C4-2B (cell line): ENCODE data around the gene TRIM15.
"Not testable (repeated sequence)": the region's sequence is repeated elsewhere in the genome, so short reads cannot be mapped to it uniquely, and the experiment has no call there.

Experiments used
- H3K27ac ChIP-seq: fragments of 450-650 bp; 2 replicates; pipeline ENCODE4 v1.5.1; 2017
- ZFX ChIP-seq: fragments of 450-650 bp; IDR thresholded peaks from 2 replicates; pipeline ENCODE4 v1.6.1; 2017
- TF ChIP-seq, protein P1 (sequence below): fragments of 450-650 bp; conservative IDR thresholded peaks from 2 replicates; pipeline ENCODE4 v1.5.1; 2017; ENCODE audit warnings: mild to moderate bottlenecking

TRIM15 gene

GRCh38 chr6:30211899-30212298 is 48.6 kb downstream of the TRIM15 start:
- TF ChIP-seq ZFX = no peak
- TF ChIP-seq, protein P1, sequence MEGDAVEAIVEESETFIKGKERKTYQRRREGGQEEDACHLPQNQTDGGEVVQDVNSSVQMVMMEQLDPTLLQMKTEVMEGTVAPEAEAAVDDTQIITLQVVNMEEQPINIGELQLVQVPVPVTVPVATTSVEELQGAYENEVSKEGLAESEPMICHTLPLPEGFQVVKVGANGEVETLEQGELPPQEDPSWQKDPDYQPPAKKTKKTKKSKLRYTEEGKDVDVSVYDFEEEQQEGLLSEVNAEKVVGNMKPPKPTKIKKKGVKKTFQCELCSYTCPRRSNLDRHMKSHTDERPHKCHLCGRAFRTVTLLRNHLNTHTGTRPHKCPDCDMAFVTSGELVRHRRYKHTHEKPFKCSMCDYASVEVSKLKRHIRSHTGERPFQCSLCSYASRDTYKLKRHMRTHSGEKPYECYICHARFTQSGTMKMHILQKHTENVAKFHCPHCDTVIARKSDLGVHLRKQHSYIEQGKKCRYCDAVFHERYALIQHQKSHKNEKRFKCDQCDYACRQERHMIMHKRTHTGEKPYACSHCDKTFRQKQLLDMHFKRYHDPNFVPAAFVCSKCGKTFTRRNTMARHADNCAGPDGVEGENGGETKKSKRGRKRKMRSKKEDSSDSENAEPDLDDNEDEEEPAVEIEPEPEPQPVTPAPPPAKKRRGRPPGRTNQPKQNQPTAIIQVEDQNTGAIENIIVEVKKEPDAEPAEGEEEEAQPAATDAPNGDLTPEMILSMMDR = no peak
- no peak overlapping the region for H3K27ac ChIP-seq

DNA sequence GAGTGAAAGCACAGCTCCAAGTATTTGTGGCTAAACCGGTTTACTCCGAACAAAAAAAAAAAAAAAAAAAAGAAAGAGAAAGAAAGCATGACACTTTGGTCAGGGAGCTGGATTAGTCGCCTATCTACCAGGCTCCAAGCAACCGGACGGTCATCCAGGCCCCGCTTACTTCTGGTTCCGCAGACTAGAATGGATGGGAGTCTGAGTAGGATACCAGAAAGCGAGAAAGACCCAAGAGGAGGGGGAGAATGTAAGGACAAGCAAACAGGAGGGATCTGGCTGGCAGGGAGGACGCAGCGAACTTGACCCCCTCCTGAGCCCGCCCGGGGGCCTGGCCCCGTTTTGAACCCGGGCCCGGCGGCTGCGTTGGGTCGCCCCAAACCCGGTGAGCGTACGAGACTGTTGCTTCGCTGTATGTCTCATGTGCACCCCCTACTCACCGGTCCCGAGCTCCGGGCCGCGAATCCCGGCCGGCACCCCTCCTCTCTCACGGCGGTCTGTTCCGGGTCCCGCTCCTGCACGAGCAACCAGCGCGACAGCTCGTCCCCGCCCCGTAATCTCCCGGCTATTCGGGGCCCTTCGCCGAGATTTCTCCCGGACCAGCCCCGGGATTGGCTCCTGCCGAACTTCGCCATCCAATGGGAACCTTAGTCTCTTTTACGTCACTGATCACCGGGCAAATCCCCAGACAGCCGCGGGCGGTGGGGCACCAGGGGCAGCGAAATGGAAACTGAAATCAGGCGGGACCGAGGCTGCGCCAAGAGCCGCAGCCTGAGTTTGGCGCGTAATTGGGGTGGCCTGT is 49.7 kb downstream of the TRIM15 start, which contains the start of gene TRIM26:
TRIM26 (minus strand) TSS at position 542 of the 802 bp plus-strand sequence. CDS start 14,303 bp downstream, outside the sequence.
- TF ChIP-seq, protein P1 = no peak
- TF ChIP-seq ZFX = peak; percentile 49
- peak within 1 kb of the TSS; percentile 93 for H3K27ac ChIP-seq

DNA sequence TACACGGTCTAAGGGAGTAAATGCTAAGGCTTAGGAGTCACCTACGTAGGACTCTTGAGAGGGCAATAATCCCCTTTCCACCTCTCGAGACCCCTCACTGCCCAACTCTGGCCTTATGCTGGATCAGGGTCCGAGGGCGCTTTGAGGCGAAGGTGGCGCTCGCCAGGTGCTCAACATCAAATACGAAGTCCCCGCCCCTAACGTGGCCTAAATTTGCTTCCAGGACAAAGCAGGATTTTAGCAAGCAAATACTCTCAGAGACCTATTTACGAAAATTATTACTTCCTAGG is 50.3 kb downstream of the TRIM15 start:
- H3K27ac ChIP-seq = peak overlapping the region; percentile 93
- TF ChIP-seq, protein P1 = no peak
- TF ChIP-seq ZFX = no peak

DNA sequence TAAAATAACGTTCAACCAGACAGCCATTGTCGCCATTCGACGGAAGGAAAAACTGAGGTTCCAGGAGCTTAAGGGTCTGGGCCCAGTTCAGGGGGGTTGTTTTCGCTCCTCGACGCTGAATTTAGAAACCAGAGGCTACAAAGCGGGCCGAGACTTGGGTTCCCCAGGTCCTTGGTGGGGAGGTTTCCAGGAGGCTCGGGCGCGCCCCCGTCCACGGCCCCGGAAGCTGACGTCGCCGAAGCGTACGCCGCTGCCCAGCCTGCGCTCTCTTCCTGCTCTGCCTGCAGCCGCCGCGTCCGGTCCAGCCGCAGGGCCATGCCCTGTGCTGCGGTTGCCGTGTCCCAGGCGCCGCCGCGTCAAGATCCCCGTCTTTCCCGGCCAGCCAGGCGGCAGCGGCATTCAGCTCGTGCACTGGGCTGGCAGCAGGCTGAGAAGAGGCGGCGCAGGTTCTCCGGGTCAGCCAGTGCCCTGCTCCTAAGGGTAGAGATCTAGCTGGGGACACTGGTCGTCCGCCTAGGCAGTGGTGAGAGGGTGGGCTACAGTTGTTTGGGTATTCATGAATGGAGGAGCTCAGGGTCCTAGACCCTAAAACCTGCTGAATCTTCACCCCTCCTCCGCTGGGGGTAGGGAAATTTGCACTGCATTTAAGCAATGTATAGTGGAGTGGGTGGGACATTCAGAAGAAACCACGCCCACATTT is 50.8 kb downstream of the TRIM15 start:
- TF ChIP-seq, protein P1 = 0 out of 2 replicates have a peak, but pooled peaks have one; percentile 3
- peak; percentile 24; the same call in 1 of the 2 replicates for TF ChIP-seq ZFX
- H3K27ac ChIP-seq = peak overlapping the region; percentile 93

- H3K27ac ChIP-seq = peak overlapping the region; percentile 93
- no peak for TF ChIP-seq ZFX
- TF ChIP-seq, protein P1 = no peak
Measured at GRCh38 chr6:30214657-30214982, 51.3 kb downstream of the TRIM15 start.

DNA sequence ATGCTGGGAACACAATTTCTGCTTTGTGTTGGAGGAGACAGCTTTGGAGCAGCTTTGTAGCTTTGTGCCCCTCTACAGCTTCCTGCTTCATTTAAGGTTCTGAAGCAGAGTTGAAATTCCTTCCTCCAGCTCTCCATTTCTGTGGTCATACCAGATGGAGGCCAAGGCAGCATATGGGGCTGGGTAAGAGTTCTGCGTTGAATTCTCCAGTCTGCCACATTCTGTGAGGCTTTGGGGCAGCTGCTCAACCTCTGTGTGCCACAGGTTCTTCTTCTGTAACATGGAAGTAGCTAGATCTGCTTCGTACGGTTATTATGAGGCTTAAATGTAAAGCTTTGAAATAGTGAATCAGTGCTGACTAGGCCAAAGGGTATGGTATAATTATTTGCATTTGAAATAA is 52.8 kb downstream of the TRIM15 start:
- H3K27ac ChIP-seq = no peak overlapping the region

DNA sequence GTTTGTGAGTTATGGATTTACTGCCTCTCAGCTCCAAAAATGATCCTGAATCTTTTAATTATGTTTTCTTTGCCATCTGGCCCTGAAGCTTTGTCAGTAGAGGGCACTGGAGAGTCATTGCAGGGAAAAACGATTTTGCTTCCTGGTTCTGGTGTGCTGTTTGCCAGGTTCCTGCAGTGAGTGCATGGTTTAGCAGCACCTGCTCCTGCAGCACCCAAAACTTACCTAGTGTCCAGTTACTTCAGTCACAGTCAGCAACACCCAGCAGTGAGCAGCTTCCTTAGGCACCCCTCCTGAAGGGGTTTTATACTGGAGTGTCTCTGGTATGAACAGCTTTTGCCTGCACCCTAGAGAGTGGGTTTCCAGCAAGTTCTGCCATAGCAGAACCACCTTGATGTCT is 55.9 kb downstream of the TRIM15 start:
- TF ChIP-seq, protein P1 = peak; percentile 97
- no peak for TF ChIP-seq ZFX

More for the DNA sequence above, 52.8 kb downstream of the TRIM15 start:
- no peak for TF ChIP-seq ZFX
- TF ChIP-seq, protein P1 = no peak

DNA sequence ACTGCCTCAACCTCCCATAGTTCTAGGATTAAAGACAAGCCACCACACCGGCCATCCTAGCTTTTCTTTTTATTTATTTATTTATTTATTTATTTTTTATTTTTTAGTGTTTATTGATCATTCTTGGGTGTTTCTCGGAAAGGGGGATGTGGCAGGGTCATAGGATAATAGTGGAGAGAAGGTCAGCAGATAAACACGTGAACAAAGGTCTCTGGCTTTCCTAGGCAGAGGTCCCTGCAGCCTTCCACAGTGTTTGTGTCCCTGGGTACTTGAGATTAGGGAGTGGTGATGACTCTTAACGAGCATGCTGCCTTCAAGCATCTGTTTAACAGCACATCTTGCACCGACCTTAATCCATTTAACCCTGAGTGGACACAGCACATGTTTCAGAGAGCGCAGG is 58.0 kb downstream of the TRIM15 start:
- H3K27ac ChIP-seq = not testable (repeated sequence)

More for the DNA sequence above, 55.9 kb downstream of the TRIM15 start:
- no peak overlapping the region for H3K27ac ChIP-seq

DNA sequence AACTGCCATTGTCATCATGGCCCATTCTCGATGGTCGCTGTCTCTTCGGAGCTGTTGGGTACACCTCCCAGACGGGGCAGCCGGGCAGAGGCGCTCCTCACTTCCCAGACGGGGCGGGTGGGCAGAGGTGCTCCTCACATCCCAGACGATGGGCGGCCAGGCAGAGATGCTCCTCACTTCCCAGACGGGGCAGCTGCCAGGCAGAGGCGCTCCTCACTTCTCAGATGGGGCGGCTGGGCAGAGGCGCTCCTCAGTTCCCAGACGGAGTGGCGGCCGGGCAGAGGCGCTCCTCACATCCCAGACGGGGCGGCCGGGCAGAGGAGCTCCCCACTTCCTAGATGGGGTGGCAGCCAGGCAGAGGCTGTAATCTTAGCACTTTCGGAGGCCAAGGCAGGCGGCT is 58.6 kb downstream of the TRIM15 start:
- not testable (repeated sequence) for H3K27ac ChIP-seq
